Epithelial cell of proximal tubule (primary cell): Measurements from ENCODE around the gene CRACDL. TPM values are rescaled to one million over a fixed set of nuclear protein-coding genes. Genes with fewer than 3 reads are reported as not detected.

Experiments
- DNase-seq: peaks from one replicate; pipeline ENCODE4 v3.0.0-alpha.2; 2011; ENCODE audit warnings: low read depth
- H3K4me3 ChIP-seq: 2 replicates; pipeline ENCODE4 v1.5.1; 2011; ENCODE audit warnings: low read depth, mild to moderate bottlenecking, low read length
- total RNA-seq: library from RNA; depleted of rRNA; stranded (reverse); fragments of >200 nt; gene quantifications from 2 replicates; pipeline ENCODE4 v1.2.3, GENCODE V29; 2015
- TF ChIP-seq, protein P1 (sequence below): conservative IDR thresholded peaks from 2 replicates; pipeline ENCODE4 v1.5.1; 2012; ENCODE audit warnings: low read depth, mild to moderate bottlenecking, low read length

Gene CRACDL
- total RNA-seq, 1 donor from 2014 or later: 1.0 TPM

DNA sequence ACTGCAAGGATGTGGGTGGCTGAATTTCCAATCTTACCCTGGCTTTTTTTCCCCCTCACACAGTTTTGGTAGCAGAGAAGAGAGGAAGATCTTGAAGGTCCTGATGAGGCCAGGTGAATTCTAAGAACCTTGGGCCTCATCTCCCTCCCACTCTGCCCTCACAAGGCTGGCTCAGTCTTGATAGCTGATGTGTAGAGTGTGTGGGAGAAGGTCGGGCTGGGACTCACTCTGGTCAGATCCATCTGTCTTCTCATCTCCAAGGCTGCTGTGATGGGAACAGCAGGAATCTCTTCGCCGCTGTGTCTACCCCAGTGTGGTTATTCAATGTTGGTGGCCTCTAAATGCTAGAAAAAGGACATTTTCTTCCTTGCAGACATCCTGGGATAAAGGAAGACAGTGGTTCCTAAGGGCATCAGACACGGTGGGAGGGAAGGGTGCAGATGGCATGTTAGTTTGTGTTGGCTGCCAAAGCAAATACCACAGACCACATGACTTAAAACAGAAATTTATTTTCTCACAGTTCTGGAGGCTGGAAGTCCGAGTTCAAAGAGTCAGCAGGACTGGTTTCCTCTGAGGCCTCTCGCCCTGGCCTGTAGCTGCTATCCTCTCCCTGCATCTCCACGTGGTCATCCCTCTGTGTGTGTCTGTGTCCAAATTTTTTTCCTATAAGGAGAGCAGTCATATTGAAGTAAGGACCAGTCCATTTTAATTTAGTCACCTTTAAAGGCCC, 167.5 kb downstream of the CRACDL start:
- TF ChIP-seq, protein P1, sequence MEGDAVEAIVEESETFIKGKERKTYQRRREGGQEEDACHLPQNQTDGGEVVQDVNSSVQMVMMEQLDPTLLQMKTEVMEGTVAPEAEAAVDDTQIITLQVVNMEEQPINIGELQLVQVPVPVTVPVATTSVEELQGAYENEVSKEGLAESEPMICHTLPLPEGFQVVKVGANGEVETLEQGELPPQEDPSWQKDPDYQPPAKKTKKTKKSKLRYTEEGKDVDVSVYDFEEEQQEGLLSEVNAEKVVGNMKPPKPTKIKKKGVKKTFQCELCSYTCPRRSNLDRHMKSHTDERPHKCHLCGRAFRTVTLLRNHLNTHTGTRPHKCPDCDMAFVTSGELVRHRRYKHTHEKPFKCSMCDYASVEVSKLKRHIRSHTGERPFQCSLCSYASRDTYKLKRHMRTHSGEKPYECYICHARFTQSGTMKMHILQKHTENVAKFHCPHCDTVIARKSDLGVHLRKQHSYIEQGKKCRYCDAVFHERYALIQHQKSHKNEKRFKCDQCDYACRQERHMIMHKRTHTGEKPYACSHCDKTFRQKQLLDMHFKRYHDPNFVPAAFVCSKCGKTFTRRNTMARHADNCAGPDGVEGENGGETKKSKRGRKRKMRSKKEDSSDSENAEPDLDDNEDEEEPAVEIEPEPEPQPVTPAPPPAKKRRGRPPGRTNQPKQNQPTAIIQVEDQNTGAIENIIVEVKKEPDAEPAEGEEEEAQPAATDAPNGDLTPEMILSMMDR: no peak
- no peak for DNase-seq
- no peak overlapping the region for H3K4me3 ChIP-seq

GRCh38 chr2:98764499-98764898, 171.5 kb downstream of the CRACDL start:
- TF ChIP-seq, protein P1: no peak
- DNase-seq: no peak
- H3K4me3 ChIP-seq: no peak overlapping the region

DNA sequence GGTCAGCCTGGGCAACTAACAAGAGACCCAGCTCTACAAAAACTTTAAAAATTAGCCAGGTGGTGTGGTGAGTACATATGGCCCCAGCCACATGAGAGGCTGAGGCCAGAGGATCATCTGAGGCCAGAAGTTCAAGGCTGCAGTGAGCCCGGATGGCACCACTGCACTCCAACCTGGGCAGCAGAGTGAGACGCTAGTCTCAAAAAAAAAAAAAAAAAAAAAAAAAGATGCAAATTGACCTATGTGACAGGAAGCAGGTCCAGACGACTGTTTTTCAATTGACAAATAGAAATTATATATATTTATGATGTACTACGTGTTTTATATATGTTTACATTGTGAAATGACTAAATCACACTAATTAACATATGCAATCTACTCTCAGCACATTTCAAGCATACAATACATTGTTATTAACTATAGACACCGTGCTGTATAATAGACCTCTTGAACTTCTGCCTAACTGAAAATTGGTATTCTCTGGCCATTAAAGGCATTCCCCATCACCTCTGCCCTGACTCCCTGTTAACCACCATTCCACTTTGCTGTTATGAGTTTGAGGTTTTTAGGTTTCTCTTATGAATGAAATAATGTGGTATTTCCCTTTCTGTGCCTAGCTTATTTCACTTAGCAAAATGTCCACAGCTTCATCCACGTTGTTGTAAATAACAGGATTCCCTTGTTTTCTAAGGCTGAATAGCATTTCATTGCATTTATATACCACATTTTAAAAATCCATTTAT, 172.6 kb downstream of the CRACDL start:
- no peak for DNase-seq
- H3K4me3 ChIP-seq: no peak overlapping the region
- TF ChIP-seq, protein P1: no peak

GRCh38 chr2:98761909-98762308, 174.1 kb downstream of the CRACDL start:
- no peak for DNase-seq
- TF ChIP-seq, protein P1: no peak
- H3K4me3 ChIP-seq: no peak overlapping the region

- TF ChIP-seq, protein P1: no peak
- DNase-seq: no peak
- no peak overlapping the region for H3K4me3 ChIP-seq
Measured at GRCh38 chr2:98761267-98761781, 174.7 kb downstream of the CRACDL start.

DNA sequence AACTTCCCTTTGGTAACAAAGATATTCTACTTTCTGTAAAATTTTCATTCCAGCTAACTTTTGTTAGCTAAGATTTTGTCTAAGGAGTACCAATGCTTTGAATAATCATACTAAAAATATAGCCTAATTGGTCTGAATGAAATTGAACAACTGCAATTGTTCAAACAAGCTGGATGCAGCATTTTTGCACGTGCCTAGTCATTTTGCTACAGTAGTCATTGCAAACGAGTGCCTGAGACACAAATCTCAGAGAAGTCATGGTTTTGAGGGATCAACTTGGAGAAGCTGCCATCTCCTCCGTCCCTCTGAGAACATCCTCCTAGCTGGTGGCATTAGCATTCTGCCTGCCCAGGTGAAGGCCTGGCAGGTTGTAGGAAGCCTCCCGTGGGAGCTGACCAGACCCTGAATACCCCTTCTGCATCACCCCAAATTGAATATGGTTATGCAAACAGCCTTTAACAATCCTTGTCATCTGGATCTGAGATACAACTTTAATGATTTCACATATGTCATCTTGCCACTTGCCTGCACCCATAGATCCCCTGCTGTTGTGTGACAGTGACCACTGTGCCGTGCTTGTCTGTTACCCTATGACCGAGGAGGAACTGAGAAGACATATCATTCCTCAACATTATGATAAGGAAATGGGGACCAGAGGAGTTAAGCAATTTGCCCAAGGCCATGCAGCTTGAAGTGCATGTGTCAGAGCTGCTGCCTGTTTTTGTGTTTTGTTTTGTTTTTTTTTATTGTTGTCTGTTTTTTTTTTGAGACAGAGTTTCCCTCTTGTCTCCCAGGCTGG, 176.0 kb downstream of the CRACDL start:
- H3K4me3 ChIP-seq: no peak overlapping the region
- DNase-seq: no peak
- TF ChIP-seq, protein P1: no peak
